IMR-90 (cell line): ENCODE data around the gene KLK12.

Experiments
- MXI1 ChIP-seq: IDR thresholded peaks from 2 replicates; pipeline ENCODE4 v1.6.1; 2012; ENCODE audit warnings: low read depth, mild to moderate bottlenecking, low read length, moderate library complexity, borderline replicate concordance
- POLR2A ChIP-seq: IDR thresholded peaks from 2 replicates; pipeline ENCODE4 v1.6.1; 2012; ENCODE audit warnings: mild to moderate bottlenecking, low read depth, low read length
- RCOR1 ChIP-seq: IDR thresholded peaks from 2 replicates; pipeline ENCODE4 v1.6.1; 2012; ENCODE audit warnings: mild to moderate bottlenecking, low read length, improper control_type of control experiment; ENCODE audit not compliant: insufficient replicate concordance
- TF ChIP-seq, protein P1 (sequence below): conservative IDR thresholded peaks from 2 replicates; pipeline ENCODE4 v1.5.1; 2012; ENCODE audit warnings: mild to moderate bottlenecking, low read depth, low read length, improper control_type of control experiment
- TF ChIP-seq, protein P2 (sequence below): fragments of 150-350 bp; IDR thresholded peaks from 2 replicates; pipeline ENCODE4 v1.6.1; 2016; ENCODE audit warnings: low read depth, mild to moderate bottlenecking, low read length, moderate library complexity, borderline replicate concordance

DNA sequence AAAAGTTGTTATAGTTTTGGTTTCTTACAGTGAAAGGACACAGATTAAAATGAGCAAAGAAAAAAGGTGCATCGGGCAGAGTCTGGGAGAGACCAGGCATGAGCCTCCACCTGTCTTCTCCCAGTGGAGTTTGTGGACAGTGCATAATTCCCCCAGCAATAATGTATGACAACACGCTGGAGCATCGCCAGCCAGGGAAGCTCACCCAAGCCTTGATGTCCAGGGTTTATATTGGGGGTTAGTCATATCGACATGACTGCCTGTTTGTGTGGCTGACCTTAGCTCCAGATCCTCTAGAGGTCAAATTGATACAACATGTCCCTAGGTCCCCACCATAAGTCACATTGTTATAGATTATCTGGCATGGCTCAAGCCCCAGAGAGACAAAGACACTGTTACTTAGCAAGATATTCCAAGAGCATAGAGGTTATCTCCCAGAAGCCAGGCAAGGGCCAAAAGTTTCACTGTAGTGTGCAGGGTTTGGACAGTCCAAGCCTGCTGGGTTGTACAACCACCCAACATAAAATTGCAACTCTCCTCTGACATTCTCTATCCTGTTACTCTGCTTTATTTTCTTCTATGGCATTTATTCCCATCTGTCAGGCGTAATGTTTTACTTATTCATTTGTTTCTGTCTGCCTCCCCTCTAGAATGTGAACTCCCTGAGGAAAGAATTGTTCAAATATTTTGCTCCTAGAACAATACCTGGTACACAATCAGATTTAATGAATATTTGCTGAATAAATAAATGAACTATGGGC, 35.7 kb upstream of the KLK12 start:
- TF ChIP-seq, protein P1, sequence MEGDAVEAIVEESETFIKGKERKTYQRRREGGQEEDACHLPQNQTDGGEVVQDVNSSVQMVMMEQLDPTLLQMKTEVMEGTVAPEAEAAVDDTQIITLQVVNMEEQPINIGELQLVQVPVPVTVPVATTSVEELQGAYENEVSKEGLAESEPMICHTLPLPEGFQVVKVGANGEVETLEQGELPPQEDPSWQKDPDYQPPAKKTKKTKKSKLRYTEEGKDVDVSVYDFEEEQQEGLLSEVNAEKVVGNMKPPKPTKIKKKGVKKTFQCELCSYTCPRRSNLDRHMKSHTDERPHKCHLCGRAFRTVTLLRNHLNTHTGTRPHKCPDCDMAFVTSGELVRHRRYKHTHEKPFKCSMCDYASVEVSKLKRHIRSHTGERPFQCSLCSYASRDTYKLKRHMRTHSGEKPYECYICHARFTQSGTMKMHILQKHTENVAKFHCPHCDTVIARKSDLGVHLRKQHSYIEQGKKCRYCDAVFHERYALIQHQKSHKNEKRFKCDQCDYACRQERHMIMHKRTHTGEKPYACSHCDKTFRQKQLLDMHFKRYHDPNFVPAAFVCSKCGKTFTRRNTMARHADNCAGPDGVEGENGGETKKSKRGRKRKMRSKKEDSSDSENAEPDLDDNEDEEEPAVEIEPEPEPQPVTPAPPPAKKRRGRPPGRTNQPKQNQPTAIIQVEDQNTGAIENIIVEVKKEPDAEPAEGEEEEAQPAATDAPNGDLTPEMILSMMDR = no peak
- TF ChIP-seq MXI1 (no peak), POLR2A (no peak), RCOR1 (no peak)
- TF ChIP-seq, protein P2, sequence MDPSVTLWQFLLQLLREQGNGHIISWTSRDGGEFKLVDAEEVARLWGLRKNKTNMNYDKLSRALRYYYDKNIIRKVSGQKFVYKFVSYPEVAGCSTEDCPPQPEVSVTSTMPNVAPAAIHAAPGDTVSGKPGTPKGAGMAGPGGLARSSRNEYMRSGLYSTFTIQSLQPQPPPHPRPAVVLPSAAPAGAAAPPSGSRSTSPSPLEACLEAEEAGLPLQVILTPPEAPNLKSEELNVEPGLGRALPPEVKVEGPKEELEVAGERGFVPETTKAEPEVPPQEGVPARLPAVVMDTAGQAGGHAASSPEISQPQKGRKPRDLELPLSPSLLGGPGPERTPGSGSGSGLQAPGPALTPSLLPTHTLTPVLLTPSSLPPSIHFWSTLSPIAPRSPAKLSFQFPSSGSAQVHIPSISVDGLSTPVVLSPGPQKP = no peak
